HG03460 (cell line): Measurements from ENCODE around the gene TSC22D4.
"Not testable (repeated sequence)": the region's sequence is repeated elsewhere in the genome, so short reads cannot be mapped to it uniquely, and the experiment has no call there.

Experiments used
- ATAC-seq: cut with Tn5 transposase; IDR thresholded peaks from one replicate; pipeline ENCODE4 v1.9.1; 2021; ENCODE audit not compliant: unreplicated experiment

The TSC22D4 gene

GRCh38 chr7:100476101-100476780, 2.8 kb downstream of the TSC22D4 start:
- no peak for ATAC-seq

DNA sequence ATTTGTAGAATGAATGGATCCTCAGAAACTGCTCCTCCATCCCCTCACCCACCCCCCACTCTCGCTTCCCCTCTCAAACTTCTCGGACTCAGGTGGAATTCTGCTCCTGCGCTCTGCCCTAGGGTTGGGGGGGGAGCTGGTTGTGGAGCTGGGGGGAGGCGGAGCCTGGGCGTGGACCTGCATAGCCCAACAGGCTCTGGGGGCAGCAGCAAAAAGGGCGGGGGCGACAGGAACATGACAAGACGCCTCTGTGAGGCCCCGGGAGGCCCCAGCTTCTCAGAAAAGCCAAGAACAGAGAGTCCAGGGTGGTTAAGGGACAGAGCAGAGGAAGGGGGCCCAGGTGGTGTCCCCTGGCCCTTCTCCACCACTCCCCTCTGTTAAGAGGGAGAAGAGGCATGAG, 3.5 kb downstream of the TSC22D4 start:
- ATAC-seq: no peak

- ATAC-seq: no peak
Measured at GRCh38 chr7:100472854-100473499, 6.0 kb downstream of the TSC22D4 start.

DNA sequence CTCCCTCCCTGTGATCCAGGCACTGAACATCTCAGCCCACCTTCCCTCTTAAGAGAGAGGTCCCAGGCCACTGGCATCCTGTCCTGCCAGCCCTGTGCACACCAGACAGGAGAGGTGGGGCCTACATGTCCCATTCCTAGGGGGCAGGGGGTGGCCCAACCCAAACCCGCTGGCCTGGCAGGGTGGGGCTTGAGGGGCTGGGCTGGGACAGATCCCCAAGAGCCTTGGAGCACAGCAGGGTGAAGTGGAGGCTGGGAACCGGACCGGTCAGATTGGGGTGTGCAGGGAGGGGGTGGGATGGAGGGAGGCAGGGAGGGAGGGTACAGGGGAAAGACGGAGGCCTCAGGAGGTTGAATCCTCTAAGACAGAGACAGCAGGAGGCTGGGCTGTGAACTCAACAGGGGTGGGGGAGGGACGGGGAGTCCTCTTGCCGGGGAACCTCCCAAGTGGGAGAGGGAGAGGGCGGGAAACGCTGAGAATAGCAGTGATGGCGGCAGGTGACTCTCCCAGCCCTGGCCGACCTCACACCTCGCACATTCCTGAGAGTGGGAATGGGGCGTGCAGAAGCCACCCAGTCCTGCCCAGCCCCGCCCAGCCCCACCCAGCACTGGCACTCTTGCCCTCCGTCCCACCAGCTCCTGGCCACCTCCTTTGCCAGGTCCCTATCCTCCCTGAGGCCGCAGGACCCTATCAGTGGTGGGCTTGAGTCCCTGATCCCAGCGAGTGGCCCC, 6.7 kb downstream of the TSC22D4 start:
- ATAC-seq: no peak

DNA sequence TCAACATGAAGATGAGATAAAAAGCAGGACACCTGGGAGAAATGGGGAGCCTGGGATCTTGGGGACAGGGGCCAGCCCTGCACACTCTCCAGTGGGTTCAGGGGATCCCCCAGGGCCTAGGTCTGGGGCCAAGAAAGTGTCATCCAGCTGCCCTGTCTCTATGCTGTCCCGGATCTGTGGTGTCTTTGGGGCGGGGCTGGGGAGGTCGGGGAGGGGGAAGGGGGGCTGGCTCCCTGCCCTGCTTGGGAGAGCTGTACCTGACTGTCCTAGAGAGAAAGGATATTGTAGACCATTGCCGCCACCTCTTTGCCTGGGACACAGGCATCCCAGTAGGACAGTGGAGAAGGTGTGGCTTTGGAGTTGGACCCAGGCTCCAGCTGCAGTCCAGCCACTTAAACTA, 8.0 kb downstream of the TSC22D4 start:
- no peak for ATAC-seq

DNA sequence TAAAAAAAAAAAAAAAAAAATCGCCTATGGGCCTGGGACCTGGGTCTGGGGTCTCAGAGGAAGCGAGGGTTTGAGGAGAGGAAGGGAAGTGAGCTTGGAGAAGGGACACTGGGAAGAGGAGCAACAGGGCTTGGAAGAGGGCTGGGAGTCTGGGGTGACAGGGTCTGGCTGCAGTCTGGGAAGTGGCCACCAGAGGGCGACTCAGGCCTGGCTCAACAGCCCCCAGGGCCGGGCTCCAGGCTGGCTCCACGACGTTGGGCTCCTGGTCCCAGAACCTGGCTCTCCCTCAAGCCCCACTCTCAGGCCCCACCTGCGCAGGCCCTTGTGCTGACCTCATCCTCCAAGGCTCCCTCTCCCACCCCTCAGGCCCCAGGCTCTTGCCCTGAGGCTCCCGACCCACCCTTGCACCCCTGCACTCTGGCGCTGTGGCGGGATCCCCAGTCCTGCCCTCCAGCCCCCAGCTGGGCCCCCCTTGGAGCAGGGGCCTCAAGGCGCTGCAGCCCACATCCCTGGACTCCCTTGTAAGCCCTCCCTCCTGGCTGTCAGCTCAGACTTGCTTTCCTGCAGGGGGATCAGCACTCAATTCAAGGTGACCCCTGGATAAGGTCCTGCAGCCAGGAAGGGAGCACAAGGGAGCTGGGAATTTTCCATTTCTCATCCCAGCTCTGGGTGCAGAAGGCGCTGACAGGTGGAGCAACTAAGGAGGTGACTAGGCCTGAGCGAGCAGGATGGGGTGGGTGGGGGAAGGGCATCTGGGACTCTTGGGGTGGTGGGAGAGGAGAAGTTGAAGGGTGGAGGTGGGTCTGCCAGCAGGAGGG, 9.6 kb downstream of the TSC22D4 start:
- ATAC-seq: peak; percentile 51

GRCh38 chr7:100467638-100468373, 11.2 kb downstream of the TSC22D4 start:
- ATAC-seq: no peak

- ATAC-seq: no peak
Measured at GRCh38 chr7:100466653-100467605, 12.1 kb downstream of the TSC22D4 start.

DNA sequence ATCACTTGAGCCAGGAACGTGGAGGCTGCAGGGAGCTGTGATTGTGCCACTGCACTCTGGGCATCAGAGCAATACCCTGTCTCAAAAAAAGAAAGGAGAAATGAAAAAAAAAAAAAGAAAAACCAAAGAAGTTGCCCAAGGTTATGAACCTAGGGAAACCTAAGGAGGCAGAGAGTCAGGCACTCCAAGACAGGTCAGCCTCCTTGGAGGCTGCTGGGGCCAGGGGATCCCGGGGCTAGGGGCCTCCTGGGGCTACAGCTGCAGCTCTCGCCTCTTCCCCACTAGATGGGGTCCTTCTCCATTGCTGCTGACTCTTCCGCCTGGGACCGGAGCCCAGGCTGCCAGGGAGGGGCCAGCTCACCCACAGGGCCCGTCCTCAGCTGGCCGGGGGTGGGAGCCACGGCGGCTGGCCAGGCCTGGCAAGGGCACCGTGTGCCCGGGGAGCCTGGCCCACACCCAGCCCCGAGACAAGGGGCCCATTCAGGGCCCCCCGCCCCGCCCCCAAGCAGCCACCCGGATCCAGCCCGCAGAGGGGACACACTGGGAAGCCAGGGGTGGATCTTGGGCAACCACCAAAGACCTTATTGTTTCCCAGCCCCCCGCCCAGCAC, 13.2 kb downstream of the TSC22D4 start:
- no peak for ATAC-seq

DNA sequence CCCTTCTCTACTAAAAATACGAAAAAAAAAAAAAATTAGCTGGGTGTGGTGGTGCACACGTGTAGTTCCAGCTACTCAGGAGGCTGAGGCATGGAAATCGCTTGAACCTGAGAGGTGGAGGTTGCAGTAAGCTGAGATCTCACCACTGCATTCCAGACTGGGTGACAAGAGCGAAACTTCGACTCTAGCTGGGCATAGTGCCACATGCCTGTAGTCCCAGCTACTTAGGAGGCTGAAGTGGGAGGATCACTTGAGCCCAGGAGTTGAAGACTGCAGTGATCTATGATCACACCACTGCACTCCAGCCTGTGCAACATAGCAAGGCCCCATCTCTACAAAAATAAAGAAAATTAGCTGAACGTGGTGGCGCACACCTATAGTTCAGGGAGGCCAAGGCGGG, 13.7 kb downstream of the TSC22D4 start:
- ATAC-seq: no peak

DNA sequence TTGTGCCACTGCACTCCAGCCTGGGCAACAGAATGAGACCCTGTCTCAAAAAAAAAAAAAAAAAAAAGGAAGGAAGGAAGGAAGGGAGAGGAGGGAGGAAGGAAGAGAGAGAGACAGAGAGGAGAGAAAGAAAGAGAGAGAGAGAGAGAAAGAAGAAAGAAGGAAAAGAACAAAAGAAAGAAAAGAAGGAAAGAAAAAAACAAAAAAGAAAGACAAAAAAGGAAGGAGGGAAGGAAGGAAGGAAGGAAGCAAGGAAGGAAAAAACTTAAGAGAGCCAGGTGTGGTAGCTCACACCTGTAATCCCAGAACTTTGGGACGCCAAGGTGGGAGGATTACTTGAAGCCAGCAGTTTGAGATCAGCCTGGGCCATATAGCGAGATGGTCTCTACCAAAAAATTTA, 14.2 kb downstream of the TSC22D4 start:
- ATAC-seq: no peak

DNA sequence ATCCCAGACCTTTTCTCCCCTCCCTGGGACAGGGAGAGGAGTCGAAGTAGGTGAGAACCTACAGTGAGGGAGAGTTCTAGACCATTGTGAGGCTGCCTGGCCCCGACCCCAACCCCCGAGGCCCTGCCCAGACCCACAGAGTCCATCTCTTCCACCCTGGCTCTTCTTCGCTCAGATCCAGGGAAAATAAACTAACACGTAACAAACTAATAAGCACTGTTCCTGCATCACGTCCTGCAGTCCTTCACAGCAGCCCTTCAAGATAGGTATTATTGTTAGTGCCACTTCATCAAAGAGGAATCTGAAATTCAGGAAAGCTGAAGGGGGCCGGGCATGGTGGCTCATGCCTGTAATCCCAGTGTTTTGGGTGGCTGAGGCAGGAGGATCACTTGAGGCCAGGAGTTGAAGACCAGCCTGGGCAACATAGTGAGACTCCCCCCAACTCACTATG, 14.8 kb downstream of the TSC22D4 start, which contains the start of gene SPACDR:
Gene SPACDR, minus strand, starts transcription at position 51 of the 451 bp plus-strand sequence. CDS start 235 bp downstream, outside the sequence.
- no peak for ATAC-seq

DNA sequence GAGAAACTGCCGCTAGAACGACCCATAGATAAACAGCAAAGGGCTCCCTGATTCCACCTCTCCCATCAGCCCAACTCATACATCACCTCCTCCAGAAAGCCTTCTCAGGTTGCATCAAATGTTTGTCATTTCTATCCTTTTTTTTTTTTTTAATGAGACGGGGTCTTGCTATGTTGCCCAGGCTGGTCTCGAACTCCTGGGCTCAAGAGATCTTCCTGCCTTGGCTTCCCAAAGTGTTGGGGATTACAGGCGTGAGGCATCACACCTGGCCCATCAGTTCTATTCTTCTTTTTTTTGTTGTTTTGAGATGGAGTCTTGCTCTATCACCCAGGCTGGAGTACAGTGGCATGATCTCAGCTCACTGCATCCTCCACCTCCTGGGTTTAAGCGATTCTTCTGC, 22.0 kb downstream of the TSC22D4 start:
- ATAC-seq: no peak

DNA sequence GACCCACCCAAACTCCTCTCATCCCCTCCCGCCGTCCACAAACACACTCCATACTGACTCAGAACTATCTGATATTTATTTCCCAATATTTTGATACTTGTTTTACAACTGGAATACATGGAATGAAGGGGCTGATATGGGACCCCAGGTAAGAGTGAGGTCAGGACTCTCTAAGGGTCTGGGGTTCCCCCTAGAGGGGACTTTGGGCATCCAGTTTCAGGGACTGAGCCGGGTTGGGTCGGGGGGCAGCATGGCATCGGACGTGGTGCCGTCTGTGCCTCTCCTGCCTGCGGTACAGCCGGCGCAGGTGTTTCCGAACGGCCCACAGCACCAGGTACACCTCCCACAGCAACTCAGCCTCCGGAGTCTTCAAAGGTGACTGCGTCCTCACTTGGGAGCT, 22.5 kb downstream of the TSC22D4 start:
- ATAC-seq: no peak

DNA sequence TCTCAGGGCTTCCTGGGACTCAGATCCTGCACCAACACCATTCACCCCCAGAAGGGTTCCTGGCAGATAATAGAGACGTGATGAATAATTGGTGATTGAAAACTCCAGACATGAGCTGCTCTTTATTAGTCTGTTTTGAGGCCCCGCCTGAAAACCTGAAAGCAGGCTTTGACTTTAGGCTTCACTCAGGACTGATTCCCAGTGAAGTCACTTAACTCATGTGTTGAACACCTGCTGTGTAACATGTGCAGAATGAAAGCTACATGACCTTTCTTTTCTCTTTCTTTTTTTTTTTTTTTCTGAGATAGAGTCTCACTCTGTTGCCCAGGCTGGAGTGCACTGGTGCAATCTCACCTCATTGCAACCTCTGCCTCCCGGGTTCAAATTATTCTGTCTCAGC, 23.8 kb downstream of the TSC22D4 start:
- no peak for ATAC-seq

DNA sequence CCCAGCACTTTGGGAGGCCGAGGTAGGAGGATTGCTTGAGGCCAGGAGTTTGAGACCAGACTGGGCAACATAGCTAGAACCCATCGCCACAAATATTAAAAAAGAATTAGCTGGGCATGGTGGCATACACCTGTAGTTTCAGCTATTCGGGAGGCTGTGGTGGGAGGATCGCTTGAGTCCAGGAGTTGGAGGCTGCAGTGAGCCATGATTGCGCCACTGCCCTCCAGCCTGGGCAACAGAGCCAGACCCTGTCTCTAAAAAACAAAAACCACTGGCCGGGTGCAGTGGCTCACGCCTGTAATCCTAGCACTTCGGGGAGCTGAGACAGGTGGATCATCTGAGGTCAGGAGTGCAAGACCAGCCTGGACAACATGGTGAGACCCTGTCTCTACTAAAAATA, 25.2 kb downstream of the TSC22D4 start:
- not testable (repeated sequence) for ATAC-seq

DNA sequence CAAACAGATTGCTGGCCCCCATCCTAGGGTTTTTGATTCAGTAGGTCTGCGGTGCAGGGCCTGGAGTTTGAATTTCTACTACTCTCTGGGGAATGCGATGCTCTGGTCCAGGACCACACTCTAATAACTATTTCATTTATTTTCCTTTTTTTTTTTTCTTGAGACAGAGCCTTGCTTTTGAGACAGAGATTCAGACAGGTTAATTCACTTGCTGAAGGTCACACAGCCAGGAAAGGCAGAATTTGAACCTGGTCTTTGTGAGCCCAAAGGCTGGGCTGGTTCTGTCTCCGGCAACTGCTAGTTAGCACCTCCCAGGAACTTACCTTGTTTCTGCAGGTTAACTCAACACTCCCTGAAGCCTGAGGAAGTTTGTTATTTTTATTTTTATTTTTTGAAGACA, 26.5 kb downstream of the TSC22D4 start:
- ATAC-seq: no peak

DNA sequence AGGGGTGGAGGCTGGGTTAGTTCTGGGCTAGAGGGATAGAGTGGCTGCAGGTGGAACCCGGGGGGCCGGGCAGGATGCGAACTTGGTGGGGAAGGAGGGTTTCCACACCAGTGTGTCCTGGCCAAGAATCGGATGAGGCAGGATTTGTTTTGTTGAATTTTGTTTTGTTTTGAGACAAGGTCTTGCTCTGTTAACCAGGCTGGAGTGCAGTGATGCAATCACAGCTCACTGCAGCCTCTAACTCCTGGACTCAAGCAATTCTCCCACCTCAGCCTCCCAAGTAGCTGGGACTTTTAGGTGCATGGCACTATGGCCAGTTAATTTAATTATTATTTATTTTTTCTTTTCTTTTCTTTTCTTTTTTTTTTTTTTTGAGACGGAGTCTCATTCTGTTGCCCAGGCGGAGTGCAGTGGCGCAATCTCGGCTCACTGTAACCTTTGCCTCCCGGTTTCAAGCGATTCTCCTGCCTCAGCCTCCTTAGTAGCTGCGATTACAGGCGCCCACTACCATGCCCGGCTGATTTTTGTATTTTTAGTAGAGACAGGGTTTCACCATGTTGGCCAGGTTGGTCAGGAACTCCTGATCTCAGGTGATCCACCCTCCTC, 29.7 kb downstream of the TSC22D4 start:
- no peak for ATAC-seq
